MG63 (cell line): ENCODE data around the gene ZFP64. TPM values are rescaled to one million over a fixed set of nuclear protein-coding genes. Genes with fewer than 3 reads are reported as not detected.

Experiments
- DNase-seq: peaks from one replicate; pipeline ENCODE4 v3.0.0-alpha.2; 2020
- H3K27me3 ChIP-seq: fragments of 250-450 bp; sonication (Bioruptor Pico); 2 replicates; pipeline ENCODE4 v1.5.1; 2020; ENCODE audit warnings: mild to moderate bottlenecking, moderate library complexity
- H3K36me3 ChIP-seq: fragments of 250-450 bp; sonication (Bioruptor Pico); 2 replicates; pipeline ENCODE4 v1.5.1; 2020; ENCODE audit warnings: mild to moderate bottlenecking, moderate library complexity
- H3K4me3 ChIP-seq: fragments of 250-450 bp; sonication (Bioruptor Pico); 2 replicates; pipeline ENCODE4 v1.5.1; 2020; ENCODE audit warnings: mild to moderate bottlenecking, moderate library complexity
- H3K9me3 ChIP-seq: fragments of 250-450 bp; sonication (Bioruptor Pico); 2 replicates; pipeline ENCODE4 v1.5.1; 2020; ENCODE audit warnings: mild to moderate bottlenecking, moderate library complexity
- total RNA-seq: library from RNA; depleted of rRNA; stranded (reverse); fragments of >200 nt; shearing (Covaris generic); gene quantifications from 2 replicates; pipeline ENCODE4 v1.2.3, GENCODE V29; 2014; ENCODE audit warnings: low replicate concordance

Gene ZFP64
- total RNA-seq, 1 experiment from 2014 or later, result 15.2 TPM

DNA sequence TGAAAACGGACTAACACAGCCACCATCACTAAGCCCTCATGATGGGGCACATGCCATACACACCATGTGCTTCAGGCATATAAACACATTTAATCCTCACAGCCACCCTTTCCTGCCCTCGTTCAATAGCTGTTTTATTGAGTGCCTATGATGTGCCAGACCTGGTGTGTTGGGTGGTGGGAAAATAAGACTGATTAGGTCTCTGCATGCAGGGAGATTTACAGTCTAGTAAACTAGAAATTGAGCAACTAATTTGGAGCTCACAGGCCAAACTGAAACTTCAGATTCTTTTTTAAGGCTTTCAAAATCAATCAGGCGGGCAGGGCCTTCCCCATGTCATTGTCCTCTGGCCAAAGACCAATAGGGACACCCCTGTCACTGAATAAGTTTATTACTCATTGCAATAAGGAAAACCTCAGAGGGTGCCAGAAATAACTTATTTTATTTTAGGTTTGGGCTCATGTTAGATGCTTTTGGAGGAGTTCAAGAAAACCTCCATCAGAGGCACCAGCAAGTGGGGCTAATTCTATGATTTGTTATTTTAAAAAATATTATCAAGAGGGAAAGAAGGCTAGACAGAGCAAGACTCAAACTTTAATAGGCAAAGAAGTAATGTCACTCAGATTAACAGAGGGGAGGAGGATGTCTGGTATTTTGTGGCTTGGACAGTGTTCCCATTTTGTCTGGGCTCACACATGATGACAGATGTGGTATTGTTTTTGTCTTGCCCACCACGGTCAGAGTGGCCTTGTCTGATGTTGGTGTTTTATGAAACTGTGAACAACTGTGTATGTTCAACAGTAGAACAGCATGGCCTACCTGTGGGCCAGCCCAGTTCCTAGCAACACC lies 12.0 kb downstream of the ZFP64 start:
- H3K4me3 ChIP-seq, result no peak overlapping the region

DNA sequence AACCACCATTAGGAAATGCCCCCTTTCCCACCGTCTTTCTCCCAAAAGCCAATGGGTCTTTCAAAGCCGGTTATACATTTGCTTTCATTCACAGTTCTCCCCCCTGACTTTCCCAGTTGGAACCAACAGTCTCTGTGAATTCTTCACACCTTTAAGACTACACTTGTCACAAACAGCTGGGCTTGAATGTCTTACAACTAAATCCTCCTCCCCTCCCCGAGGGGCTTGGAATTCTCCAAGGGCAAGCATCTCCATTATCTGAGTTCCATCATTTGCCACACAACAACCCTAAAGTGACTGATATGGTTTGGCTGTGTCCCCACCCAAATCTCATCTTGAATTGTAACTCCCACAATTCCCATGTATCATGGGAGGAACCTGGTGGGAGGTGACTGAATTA lies 12.9 kb downstream of the ZFP64 start:
- no peaks in the 10 kb centered on the region for H3K27me3 ChIP-seq
- DNase-seq, result no peak
- no peaks in the 10 kb centered on the region for H3K9me3 ChIP-seq
- H3K4me3 ChIP-seq, result no peak overlapping the region
- peaks cover 22% of the 10 kb centered on the region for H3K36me3 ChIP-seq

More for the DNA sequence above, 12.0 kb downstream of the ZFP64 start:
- no peak for DNase-seq
- peaks cover 21% of the 10 kb centered on the region for H3K36me3 ChIP-seq
- H3K9me3 ChIP-seq, result no peaks in the 10 kb centered on the region
- no peaks in the 10 kb centered on the region for H3K27me3 ChIP-seq

DNA sequence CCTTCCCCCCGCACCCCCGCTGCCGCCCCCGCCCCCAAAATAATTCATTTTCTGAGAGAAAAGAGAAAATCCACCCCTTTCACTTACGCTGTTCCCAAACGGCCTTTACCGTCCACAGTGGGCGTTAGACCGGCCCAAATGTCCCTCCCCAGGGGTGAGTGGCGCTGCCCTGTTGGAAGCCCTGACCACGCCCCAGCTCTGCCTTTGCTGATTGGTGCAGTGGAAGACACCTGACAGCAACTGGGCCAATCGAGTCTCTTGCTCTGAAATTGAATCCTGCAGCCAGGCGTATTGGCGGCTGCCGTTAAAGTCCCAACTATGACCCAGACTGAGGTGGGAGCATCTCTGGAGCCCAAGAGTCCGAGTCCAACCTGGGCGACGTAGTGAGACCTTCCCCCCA lies 15.7 kb downstream of the ZFP64 start:
- H3K4me3 ChIP-seq, result no peak overlapping the region
- H3K27me3 ChIP-seq, result no peaks in the 10 kb centered on the region
- H3K36me3 ChIP-seq, result peaks cover 38% of the 10 kb centered on the region
- DNase-seq, result no peak
- no peaks in the 10 kb centered on the region for H3K9me3 ChIP-seq

DNA sequence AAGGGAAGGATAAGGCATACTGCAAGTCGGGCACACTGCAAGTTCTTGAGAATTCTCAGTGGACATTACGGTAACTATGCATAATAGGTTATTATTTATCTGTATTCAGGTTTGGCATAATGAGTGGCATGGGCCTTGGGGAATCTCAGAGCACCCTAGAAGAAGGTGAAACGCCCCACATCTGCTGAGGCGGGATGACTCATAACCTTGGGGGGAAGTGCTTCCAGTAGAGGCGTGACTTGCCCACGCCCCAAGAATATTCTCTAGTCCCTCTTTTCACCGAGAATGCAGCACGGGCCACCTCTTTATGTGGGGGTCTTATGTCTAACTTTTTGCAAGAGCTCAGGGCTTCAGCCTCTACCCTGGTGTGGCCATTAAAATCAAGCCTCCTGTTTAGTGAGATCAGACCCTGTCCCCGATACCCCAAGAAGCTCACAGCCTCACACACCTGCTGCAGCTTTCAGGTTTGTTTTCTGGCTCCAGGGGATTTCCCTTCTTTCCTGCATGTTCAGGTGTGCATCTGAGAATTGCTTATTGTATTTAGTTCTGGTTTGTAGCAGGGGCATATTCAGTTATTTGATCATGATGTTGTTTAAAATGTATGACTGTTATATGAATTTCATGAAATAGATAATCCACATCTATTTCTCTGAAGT lies 19.1 kb downstream of the ZFP64 start:
- peaks cover 47% of the 10 kb centered on the region for H3K36me3 ChIP-seq
- no peaks in the 10 kb centered on the region for H3K9me3 ChIP-seq
- H3K27me3 ChIP-seq, result no peaks in the 10 kb centered on the region
- DNase-seq, result no peak
- H3K4me3 ChIP-seq, result no peak overlapping the region

DNA sequence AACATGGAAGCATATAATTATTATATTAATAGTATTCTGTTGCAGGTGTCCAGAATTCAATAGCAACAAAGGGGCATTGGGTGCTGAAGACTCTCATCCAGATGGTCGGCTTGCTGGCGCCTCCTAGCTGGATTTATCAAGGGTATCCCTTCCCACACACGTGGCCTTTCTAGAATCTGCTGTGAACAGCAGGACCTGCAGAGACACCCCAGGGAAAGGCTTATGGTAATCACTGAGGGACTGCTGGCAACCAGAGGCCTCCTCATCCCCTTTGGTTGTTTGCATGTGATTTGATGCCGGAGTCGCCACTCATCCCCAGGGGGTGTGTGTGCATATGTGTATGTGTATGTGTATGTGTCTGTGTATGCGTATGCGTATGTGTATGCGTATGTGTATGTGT lies 20.6 kb downstream of the ZFP64 start:
- H3K4me3 ChIP-seq, result no peak overlapping the region
- 0 out of 2 replicates have a peak, but pooled peaks cover 4% of the 10 kb centered on the region for H3K9me3 ChIP-seq
- H3K27me3 ChIP-seq, result no peaks in the 10 kb centered on the region
- no peak for DNase-seq
- peaks cover 49% of the 10 kb centered on the region for H3K36me3 ChIP-seq

DNA sequence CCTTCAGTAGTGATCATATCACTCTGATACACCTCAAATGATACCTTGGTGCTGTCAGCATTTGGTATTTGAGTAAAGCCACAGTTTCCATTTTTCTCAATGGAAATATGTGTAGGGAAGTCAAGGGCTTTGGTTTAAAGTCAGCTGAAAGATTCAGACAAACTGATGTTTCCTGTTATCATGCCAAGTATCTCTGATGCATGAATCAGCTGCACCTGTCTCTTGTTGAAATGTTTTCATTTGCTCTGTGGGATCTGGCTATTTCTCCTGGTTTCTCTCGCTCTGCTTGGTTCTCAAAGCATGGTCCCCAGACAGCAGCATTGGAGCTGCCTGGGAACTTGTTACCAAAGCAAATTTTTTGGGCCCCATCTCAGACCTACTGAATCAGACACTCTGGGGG lies 23.5 kb downstream of the ZFP64 start:
- Histone ChIP-seq H3K36me3 (peaks cover 59% of the 10 kb centered on the region), H3K27me3 (no peaks in the 10 kb centered on the region), H3K9me3 (0 out of 2 replicates have a peak, but pooled peaks cover 7% of the 10 kb centered on the region), H3K4me3 (no peak overlapping the region)
- no peak for DNase-seq

DNA sequence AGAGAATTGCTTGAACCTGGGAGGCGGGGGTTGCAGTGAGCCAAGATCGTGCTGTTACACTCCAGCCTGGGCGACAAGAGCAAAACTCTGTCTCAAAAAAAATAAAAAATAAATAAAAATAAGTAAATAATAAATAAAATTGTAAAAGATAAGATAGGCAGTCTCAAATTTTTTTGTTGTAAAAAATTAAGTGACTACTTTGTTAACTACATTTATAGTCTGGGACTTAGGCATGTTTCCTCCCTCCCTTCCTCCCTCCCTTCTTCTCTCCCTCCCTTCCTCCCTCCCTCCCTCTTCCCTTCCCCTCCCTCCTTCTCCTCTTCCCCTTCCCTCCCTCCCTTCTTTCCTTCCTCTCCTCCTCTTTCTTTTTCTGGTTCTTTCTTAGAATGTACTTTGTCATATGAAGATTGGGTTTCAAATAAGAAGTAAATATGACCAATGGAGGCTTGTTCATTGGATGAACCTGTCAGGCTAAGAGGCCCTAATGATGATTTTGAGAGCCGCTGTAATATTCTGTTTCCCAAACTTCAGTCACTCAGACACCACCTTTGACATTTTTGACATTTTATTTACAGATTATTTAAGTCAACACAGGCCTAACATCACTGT lies 24.2 kb downstream of the ZFP64 start:
- DNase-seq, result no peak
- Histone ChIP-seq H3K9me3 (0 out of 2 replicates have a peak, but pooled peaks cover 7% of the 10 kb centered on the region), H3K36me3 (peaks cover 53% of the 10 kb centered on the region), H3K27me3 (no peaks in the 10 kb centered on the region), H3K4me3 (no peak overlapping the region)

DNA sequence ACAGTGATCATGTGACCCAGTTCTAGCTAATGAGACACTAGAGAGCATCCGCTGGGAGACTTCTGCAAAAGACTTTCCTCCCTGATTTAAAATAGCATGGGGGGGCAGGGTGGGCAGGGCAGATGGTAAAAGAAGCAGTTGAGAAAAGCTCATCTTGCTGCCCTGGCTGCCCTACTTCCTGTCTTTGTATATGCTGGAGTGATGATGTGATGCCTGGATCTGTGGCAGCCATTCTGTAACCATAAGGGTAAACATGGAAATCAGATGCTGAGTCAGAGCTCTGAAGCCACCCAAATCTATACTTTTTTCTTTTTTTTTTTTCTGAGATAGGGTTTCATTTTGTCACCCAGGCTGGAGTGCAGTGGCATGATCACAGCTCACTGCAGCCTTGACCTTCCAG lies 25.4 kb downstream of the ZFP64 start:
- DNase-seq, result no peak
- no peak overlapping the region for H3K4me3 ChIP-seq
- H3K9me3 ChIP-seq, result 0 out of 2 replicates have a peak, but pooled peaks cover 7% of the 10 kb centered on the region
- H3K36me3 ChIP-seq, result peaks cover 52% of the 10 kb centered on the region
- H3K27me3 ChIP-seq, result no peaks in the 10 kb centered on the region

DNA sequence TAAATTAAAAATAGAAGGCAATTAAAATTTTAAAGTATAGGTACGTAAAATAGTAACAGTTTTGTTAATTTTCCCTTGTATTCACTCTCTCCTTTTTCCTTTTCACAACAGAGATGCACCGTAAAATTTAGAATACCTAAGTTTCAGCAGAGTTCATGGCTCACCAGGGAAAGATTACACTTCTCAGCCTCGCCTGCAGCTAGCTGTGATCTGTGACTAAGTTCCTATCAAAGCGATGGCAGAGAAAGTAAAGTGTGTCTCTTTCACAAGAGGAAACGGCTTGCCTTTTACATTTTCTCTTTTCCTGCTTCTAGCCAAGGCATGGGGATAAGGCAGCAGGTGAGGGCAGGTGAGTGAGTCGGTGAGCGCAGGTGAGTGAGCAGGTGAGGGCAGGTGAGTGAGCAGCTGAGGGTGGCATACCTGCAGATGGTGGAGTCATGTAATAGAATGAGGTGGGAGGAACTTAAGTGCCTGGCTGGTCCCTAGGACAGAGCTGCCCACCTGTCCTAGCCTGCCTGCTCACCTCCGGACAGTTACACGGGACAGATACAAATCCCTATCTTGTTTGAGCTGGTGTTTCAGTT lies 30.9 kb downstream of the ZFP64 start:
- no peak overlapping the region for H3K4me3 ChIP-seq
- peaks cover 74% of the 10 kb centered on the region for H3K36me3 ChIP-seq
- no peaks in the 10 kb centered on the region for H3K27me3 ChIP-seq
- peaks cover 18% of the 10 kb centered on the region for H3K9me3 ChIP-seq
- no peak for DNase-seq

DNA sequence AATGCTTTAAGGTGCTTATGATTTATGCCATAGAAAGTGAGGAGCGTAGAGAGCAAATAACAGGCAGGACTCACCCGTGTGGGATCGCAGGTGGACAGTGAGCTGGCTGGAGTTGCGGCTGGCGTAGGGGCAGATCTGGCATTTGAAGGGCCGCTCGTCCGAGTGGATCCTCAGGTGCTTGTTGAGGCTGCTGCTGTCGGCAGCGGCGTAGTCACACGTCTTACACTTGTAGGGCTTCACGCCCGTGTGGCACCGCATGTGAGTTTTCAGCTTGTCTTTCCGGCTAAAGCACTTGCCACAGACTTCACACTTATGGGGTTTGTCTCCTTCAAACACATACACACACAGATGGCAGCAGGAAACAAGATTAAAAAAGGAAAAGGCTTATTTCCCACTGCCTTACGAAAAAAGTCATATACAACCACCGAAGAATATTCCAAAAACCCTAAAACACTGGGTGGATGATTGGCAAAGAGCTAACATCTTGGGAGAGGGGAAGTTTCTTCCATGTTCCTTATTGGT lies 31.5 kb downstream of the ZFP64 start:
- Histone ChIP-seq H3K4me3 (no peak overlapping the region), H3K27me3 (no peaks in the 10 kb centered on the region), H3K9me3 (peaks cover 18% of the 10 kb centered on the region), H3K36me3 (peaks cover 69% of the 10 kb centered on the region)
- no peak for DNase-seq

DNA sequence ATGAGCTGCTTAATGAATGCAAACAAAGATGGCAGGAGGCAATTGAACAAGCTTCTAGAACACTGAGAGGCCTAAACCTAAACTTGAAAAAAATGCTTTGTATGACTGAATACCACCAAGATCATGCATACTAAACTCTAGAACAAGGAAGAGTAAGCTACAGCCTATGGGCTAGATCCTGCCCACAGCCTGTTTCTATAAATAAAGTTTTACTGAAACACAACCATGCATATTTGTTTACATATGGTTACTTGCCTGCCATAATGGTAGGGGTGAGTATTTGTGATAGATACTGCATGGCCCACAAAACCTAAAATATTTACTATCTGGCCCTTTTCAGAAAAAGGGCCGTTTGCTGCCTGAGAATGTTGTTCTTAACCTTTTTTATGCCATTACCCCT lies 37.0 kb downstream of the ZFP64 start:
- Histone ChIP-seq H3K4me3 (no peak overlapping the region), H3K36me3 (peaks cover 37% of the 10 kb centered on the region), H3K27me3 (no peaks in the 10 kb centered on the region), H3K9me3 (peaks cover 16% of the 10 kb centered on the region)
- no peak for DNase-seq

DNA sequence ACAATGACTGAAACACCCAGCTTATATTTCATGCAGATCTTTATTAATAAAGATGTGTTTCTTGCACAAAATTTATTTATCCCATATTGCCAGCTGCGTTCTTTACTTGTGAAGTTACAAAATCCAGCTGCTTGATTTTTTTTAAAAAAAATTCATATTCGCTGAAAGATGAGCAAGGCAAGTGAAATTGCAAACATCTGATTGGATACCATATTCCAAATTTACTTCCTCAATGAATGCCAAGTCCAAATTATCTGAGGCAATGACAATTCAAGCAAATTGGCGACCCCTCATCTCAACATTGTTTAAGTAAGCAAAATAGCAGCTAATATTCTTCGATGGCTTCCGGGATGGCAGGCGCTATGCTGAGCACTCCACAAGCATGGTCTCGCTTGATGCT lies 37.7 kb downstream of the ZFP64 start:
- H3K9me3 ChIP-seq, result peaks cover 9% of the 10 kb centered on the region
- H3K36me3 ChIP-seq, result peaks cover 31% of the 10 kb centered on the region

DNA sequence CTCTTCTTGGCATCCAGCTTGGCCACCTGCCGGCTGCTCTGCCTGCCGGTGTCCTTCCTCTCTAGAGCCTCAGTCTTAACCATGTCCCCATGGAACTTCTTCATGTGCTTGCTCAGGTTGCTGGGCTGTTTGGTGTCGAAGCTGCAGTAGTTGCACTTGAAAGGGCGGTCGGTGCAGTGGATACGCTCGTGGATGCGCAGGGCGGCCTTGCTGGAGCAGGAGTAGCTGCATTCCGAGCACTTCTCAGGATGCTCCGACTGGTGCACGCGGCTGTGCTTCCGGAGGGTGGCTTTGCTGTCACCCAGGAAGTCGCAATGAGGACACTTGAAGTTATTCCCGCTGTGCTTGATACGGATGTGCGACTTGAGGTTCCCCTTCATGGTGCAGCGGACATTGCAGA lies 38.7 kb downstream of the ZFP64 start:
- Histone ChIP-seq H3K9me3 (peaks cover 5% of the 10 kb centered on the region), H3K36me3 (peaks cover 22% of the 10 kb centered on the region), H3K4me3 (no peak overlapping the region), H3K27me3 (no peaks in the 10 kb centered on the region)
- DNase-seq, result no peak

More for the DNA sequence above, 37.7 kb downstream of the ZFP64 start:
- no peak overlapping the region for H3K4me3 ChIP-seq
- DNase-seq, result no peak
- no peaks in the 10 kb centered on the region for H3K27me3 ChIP-seq

DNA sequence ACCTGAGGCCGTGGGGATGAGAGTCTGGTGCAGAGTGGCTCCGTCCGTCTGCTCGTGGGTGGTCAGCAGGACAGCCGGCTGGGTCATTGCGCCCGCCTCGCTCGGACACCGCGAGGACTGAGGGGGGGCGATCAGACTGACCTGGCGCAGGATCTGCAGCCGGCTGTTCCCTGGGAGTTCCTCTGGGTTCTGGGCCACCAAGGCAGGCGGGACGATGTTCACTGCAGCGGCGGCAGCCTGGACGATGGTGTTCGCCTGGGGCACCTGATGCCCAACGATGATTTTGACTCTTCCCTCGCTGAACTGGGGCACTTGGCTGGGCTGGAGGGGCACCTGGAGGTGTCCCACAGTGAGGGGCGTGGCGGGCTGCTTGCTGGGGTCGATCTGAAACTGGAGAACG lies 39.2 kb downstream of the ZFP64 start:
- Histone ChIP-seq H3K36me3 (peaks cover 16% of the 10 kb centered on the region), H3K9me3 (peaks cover 2% of the 10 kb centered on the region; the same call in 1 of the 2 replicates), H3K27me3 (no peaks in the 10 kb centered on the region), H3K4me3 (no peak overlapping the region)
- no peak for DNase-seq

DNA sequence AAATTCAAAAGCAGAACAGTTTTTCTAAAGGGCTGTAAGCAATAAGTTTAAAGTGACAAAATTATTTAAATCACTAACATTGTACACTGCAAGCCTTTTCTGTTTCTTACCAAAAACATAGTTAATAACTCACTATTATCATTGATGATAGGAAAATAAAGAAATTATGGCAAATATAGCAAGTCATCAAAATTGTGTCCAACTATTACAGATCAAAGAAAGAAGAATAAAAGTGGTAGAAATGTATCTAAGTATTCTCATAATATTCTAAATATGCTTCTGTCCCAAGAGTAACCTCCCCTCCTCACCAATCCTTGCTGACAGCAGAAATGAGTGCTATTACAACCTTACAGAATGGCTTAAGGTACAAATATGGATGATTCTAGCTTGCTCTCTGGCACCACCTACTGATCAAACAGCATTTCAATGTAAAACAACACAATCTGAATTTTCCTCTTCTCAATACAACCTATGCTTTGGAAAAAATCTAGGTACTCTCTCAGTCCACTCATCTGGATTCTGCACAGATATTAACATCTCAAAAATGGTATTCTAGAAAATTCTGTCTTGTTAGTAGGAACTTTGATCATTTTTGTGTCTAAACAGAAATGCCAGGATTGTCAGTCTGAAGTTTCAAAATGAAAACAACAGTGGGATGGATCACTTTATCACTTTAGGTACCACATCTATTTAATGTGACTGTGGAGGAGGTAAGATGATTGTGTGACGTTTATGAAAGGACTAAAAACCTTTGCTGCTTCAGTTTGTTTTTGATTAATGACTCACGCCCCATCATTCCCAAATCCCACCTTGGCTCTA lies 40.9 kb downstream of the ZFP64 start:
- DNase-seq, result no peak
- H3K36me3 ChIP-seq, result peaks cover 3% of the 10 kb centered on the region; the same call in 1 of the 2 replicates
- no peaks in the 10 kb centered on the region for H3K9me3 ChIP-seq

DNA sequence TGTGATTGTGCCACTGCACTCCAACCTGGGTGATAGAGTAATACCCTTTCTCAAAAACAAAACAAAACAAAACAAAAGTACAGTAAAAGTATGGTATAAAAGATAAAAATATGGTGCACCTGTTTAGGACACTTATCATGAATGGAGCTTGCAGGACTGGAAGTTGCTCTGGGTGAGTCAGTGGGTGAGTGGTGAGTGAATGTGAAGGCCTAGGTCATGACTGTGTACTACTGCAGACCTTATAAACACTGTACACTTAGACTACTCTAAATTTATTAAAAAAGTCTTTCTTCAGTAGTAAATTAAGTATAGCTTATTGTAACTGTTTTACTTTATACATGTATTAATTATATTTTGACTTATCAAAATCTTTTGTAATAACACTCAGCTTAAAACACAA lies 46.0 kb downstream of the ZFP64 start:
- Histone ChIP-seq H3K4me3 (no peak overlapping the region), H3K9me3 (peaks cover 5% of the 10 kb centered on the region; the same call in 1 of the 2 replicates), H3K36me3 (0 out of 2 replicates have a peak, but pooled peaks cover 2% of the 10 kb centered on the region), H3K27me3 (no peaks in the 10 kb centered on the region)
- DNase-seq, result no peak

More for the DNA sequence above, 40.9 kb downstream of the ZFP64 start:
- Histone ChIP-seq H3K27me3 (no peaks in the 10 kb centered on the region), H3K4me3 (no peak overlapping the region)
